Endodermal cell (in vitro differentiated cells): ENCODE data around the gene COMP. TPM values are rescaled to one million over a fixed set of nuclear protein-coding genes. Genes with fewer than 3 reads are reported as not detected.
A peak's percentile ranks its signal among the peaks of the same experiment; 100 is the strongest.

Source experiments
- DNase-seq: peaks from one replicate; pipeline ENCODE4 v3.0.0-alpha.2; 2017
- H3K27ac ChIP-seq: 2 replicates; pipeline ENCODE4 v1.5.1; 2013; ENCODE audit warnings: mild to moderate bottlenecking, low read depth, low read length, moderate library complexity
- H3K27me3 ChIP-seq: 2 replicates; pipeline ENCODE4 v1.6.1; 2013; ENCODE audit warnings: mild to moderate bottlenecking, low read length, moderate library complexity; ENCODE audit not compliant: insufficient read depth, control insufficient read depth, poor library complexity, severe bottlenecking
- H3K36me3 ChIP-seq: 2 replicates; pipeline ENCODE4 v1.7.0; 2013; ENCODE audit warnings: mild to moderate bottlenecking, low read length, moderate library complexity; ENCODE audit not compliant: control insufficient read depth, insufficient read depth
- H3K4me1 ChIP-seq: one replicate; pipeline ENCODE4 v1.7.0; 2013; ENCODE audit warnings: low read length; ENCODE audit not compliant: control insufficient read depth, insufficient read depth
- H3K4me3 ChIP-seq: 2 replicates; pipeline ENCODE4 v1.5.1; 2013; ENCODE audit warnings: mild to moderate bottlenecking, low read length, moderate library complexity
- H3K9ac ChIP-seq: 2 replicates; pipeline ENCODE4 v1.6.1; 2013; ENCODE audit warnings: mild to moderate bottlenecking, low read length, moderate library complexity; ENCODE audit not compliant: poor library complexity, severe bottlenecking; ENCODE audit errors: extremely low read depth
- H3K9me3 ChIP-seq: 2 replicates; pipeline ENCODE4 v1.6.1; 2013; ENCODE audit warnings: mild to moderate bottlenecking, low read length, moderate library complexity; ENCODE audit not compliant: control insufficient read depth
- H3K27ac Mint-ChIP-seq: 2 replicates; pipeline ENCODE4 v1.8.0; 2020; ENCODE audit warnings: mixed read lengths
- H3K27me3 Mint-ChIP-seq: 2 replicates; pipeline ENCODE4 v1.8.0; 2021; ENCODE audit warnings: mild to moderate bottlenecking, mixed read lengths; ENCODE audit not compliant: insufficient read depth
- H3K36me3 Mint-ChIP-seq: 2 replicates; pipeline ENCODE4 v1.8.0; 2020; ENCODE audit warnings: low read depth, mixed read lengths
- H3K4me1 Mint-ChIP-seq: 2 replicates; pipeline ENCODE4 v1.8.0; 2020; ENCODE audit warnings: mixed read lengths
- H3K4me3 Mint-ChIP-seq: 2 replicates; pipeline ENCODE4 v1.8.0; 2020; ENCODE audit warnings: mild to moderate bottlenecking, moderate library complexity, mixed read lengths
- H3K9me3 Mint-ChIP-seq: 2 replicates; pipeline ENCODE4 v1.8.0; 2020; ENCODE audit warnings: mild to moderate bottlenecking, mixed read lengths
- CTCF ChIP-seq: fragments of 200-600 bp; sonication (generic); conservative IDR thresholded peaks from 2 replicates; pipeline ENCODE4 v1.5.0; 2021; ENCODE audit warnings: antibody characterized with exemption, mild to moderate bottlenecking
- WGBS, 2 experiments: methylation state at CpG; one replicate each; pipeline versions ENCODE4 v1.1.5 to v1.1.7; 2013; ENCODE audit warnings: missing lambda C conversion rate in 2 of 2, mixed read lengths in 1 of 2; ENCODE audit not compliant: insufficient coverage in 1 of 2, insufficient read length in 1 of 2; 5-methylcytosine and 5-hydroxymethylcytosine counted together
- long read RNA-seq, 4 experiments: library from polyadenylated mRNA in 2 of 4; library from RNA in 1 of 4; library from capped mRNA in 1 of 4; stranded (forward) in 3 of 4; unstranded in 1 of 4; transcript quantifications; one replicate each; pipeline ENCODE4 v2.0.0, GENCODE V29; 2020 to 2021; ENCODE audit warnings: inconsistent platforms in 1 of 4
- polyA plus RNA-seq, 2 experiments: library from polyadenylated mRNA; stranded (reverse); fragments of 50-300 nt; gene quantifications; one replicate each; pipeline ENCODE4 v1.2.3, GENCODE V29; 2013
- total RNA-seq, 2 donors: library from RNA; stranded (reverse); fragmentation: NEBNext Ultra II Directional in 1 of 2; extraction: Animal tissue kit (Norgen Biotek cat#: 25700) in 1 of 2; gene quantifications; 2 replicates in 1 of 2; 3 replicates in 1 of 2; pipeline ENCODE4 v1.2.1, GENCODE V29; 2021

COMP gene
- not detected for total RNA-seq
- 0.96 TPM for polyA plus RNA-seq (2013, experiment 1 of 2)
- polyA plus RNA-seq (2013, experiment 2 of 2), result 1.8 TPM
- long read RNA-seq, experiment 1, result 0 reads
- long read RNA-seq, experiment 2, result 0 reads
- long read RNA-seq, experiment 3, partial matches to known transcripts, result 0 of 2 reads
- long read RNA-seq, experiment 3, other reads (novel, unspliced or antisense), result 0 of 2 reads
- long read RNA-seq, experiment 4, result 0 reads

DNA sequence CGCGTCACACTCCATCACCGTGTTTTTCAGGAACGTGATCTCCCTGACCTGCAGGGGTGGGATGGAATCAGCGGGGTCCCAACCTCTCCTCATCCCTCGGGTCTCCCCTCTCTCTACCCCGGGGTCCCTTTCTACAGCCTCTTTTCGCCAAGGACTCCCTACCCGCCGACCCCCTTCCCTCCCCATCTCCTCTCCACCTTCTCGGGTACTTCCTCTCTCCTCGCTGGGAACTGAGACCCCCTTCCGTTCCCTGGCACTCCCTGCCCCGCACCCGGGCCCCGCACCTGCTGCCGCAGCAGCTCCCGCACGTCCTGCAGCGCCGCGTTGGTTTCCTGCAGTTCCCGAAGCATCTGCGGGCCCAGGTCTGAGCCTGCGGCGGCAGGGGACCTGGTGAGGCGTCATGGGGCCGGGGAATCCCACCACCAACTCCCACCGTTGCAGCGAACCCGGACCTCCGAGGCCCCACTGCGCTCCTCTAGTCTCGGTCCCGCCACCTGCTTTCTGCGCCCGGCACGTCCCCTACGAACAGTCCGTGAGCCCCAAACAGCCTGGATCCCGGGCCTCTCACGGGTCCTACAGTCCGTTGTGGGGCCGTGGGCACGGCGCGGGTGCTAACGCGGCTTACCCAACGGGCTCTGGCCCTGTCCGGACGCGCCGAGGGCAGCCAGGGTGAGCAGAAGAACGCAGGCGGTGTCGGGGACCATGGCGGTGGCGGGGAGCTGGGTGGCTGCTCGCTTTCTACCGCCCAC lies at the start of gene COMP:
COMP (minus strand) TSS at position 740 of the 749 bp plus-strand sequence; CDS start at position 704, 36 bp downstream.
- WGBS, 2 experiments, result 9 to 11% methylated on average over 22 to 61 of the region's 61 CpGs
- H3K4me1 Mint-ChIP-seq, result peaks cover 6% of the 10 kb centered on the region
- H3K9me3 Mint-ChIP-seq, result peaks cover 4% of the 10 kb centered on the region
- Histone ChIP-seq H3K27me3 (peaks cover 100% of the 10 kb centered on the region), H3K36me3 (no peaks in the 10 kb centered on the region), H3K27ac (no peak within 1 kb of the TSS), H3K9me3 (no peaks in the 10 kb centered on the region), H3K9ac (no peak within 1 kb of the TSS), H3K4me1 (no peaks in the 10 kb centered on the region), H3K4me3 (no peak within 1 kb of the TSS)
- no peak for TF ChIP-seq CTCF
- H3K36me3 Mint-ChIP-seq, result no peaks in the 10 kb centered on the region
- peak within 1 kb of the TSS; percentile 44 for H3K4me3 Mint-ChIP-seq
- H3K27me3 Mint-ChIP-seq, result peaks cover 98% of the 10 kb centered on the region
- DNase-seq, result peak; percentile 58
- H3K27ac Mint-ChIP-seq, result no peak within 1 kb of the TSS

DNA sequence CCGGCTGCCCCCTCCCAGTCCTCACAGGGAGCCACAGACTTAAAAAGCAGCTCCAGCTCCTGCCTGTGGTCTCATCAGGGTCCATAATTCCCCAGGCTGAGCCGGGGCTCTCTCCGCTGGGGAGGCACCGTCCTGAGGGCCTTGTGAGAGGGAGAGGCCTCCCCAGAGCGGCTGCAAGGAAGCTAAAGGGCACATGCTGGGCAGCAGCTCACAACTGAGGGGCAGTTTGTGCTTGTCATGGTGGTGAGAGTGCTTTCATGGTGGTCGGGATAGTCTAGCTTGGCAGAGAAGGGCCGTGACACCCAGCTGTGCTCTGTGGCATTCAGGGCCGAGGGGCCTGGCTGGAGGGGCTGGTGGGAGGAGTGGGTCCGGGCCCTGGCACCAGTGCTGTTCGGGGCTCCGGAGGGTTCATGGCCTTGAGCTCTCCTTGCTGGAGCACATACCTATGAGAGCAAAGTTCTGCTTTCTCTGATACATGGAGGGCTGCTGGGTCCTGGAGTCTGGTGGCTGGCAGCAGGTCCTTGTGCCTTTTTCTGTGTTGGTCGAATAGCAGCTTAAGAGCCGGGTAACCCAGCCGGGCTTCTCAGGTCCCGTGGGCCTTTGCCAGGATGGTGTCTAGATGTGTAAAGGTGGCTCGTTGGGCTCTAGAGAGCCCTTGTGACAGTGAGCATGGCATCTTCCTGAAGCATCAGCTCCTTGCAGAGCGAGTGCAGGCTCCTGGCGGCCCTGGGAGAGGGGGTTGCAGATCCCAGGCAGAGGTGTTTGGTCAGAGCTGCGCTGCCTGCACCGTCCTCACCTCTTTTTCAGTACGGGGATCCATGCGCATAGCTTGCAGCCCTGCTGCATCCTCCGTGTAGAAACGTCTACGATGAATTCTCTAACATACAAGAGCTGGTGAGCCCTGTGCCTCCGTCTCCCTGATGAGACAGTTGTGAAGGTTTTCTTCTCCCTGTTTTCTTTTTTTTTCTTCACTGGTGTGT lies 49.5 kb upstream of the COMP start:
- Histone ChIP-seq H3K27me3 (no peaks in the 10 kb centered on the region), H3K36me3 (peaks cover 29% of the 10 kb centered on the region), H3K4me1 (peaks cover 3% of the 10 kb centered on the region), H3K9ac (no peak overlapping the region), H3K4me3 (no peak overlapping the region), H3K9me3 (no peaks in the 10 kb centered on the region), H3K27ac (peak overlapping the region; percentile 47)
- peaks cover 30% of the 10 kb centered on the region for H3K36me3 Mint-ChIP-seq
- no peak overlapping the region for H3K4me3 Mint-ChIP-seq
- no peak for TF ChIP-seq CTCF
- 89 to 96% methylated on average over 4 to 26 of the region's 26 CpGs for WGBS, 2 experiments
- peaks cover 22% of the 10 kb centered on the region for H3K4me1 Mint-ChIP-seq
- DNase-seq, result no peak
- no peaks in the 10 kb centered on the region for H3K27me3 Mint-ChIP-seq
- H3K9me3 Mint-ChIP-seq, result no peaks in the 10 kb centered on the region
- peak overlapping the region; percentile 53 for H3K27ac Mint-ChIP-seq
